HEK293 (cell line): ENCODE data around the gene RABL3.

Source experiments
- ATF2 ChIP-seq: fragments of 450-650 bp; formaldehyde crosslinking; IDR thresholded peaks from 2 replicates; pipeline ENCODE4 v1.5.1; 2016; ENCODE audit warnings: missing biosample characterization, missing genetic modification characterization, low read depth
- PRDM10 ChIP-seq: fragments of 450-650 bp; formaldehyde crosslinking; IDR thresholded peaks from 2 replicates; pipeline ENCODE4 v1.5.1; 2016; ENCODE audit warnings: missing biosample characterization, missing genetic modification characterization
- ZNF488 ChIP-seq: fragments of 450-650 bp; formaldehyde crosslinking; IDR thresholded peaks from 2 replicates; pipeline ENCODE4 v1.5.1; 2016; ENCODE audit warnings: missing biosample characterization, missing genetic modification characterization
- ZNF585B ChIP-seq: fragments of 450-650 bp; formaldehyde crosslinking; IDR thresholded peaks from 2 replicates; pipeline ENCODE4 v1.5.1; 2016; ENCODE audit warnings: missing biosample characterization, missing genetic modification characterization
- ZNF670 ChIP-seq: fragments of 450-650 bp; formaldehyde crosslinking; IDR thresholded peaks from 2 replicates; pipeline ENCODE4 v1.5.1; 2016; ENCODE audit warnings: missing biosample characterization, missing genetic modification characterization, low read depth
- ZNF76 ChIP-seq: fragments of 450-650 bp; formaldehyde crosslinking; IDR thresholded peaks from 2 replicates; pipeline ENCODE4; 2016; ENCODE audit warnings: low read depth, missing biosample characterization, missing genetic modification characterization, borderline replicate concordance
- ZNF776 ChIP-seq: fragments of 450-650 bp; formaldehyde crosslinking; IDR thresholded peaks from 2 replicates; pipeline ENCODE4 v1.5.0; 2017; ENCODE audit warnings: missing biosample characterization, missing genetic modification characterization, borderline replicate concordance
- TF ChIP-seq, protein P1 (sequence below): fragments of 450-650 bp; formaldehyde crosslinking; IDR thresholded peaks from 2 replicates; pipeline ENCODE4 v1.5.1; 2016; ENCODE audit warnings: missing biosample characterization, missing genetic modification characterization
- TF ChIP-seq, protein P2 (sequence below): fragments of 450-650 bp; formaldehyde crosslinking; IDR thresholded peaks from 2 replicates; pipeline ENCODE4 v1.5.1; 2016; ENCODE audit warnings: missing biosample characterization, missing genetic modification characterization

GRCh38 chr3:120650311-120650710 is 92.0 kb downstream of the RABL3 start:
- TF ChIP-seq ATF2 (tag by site-specific recombination) (no peak), ZNF776 (tag by site-specific recombination) (no peak), ZNF585B (tag by site-specific recombination) (no peak), ZNF76 (tag by site-specific recombination) (no peak), ZNF670 (tag by site-specific recombination) (no peak), PRDM10 (no peak), ZNF488 (tag by site-specific recombination) (no peak)
- TF ChIP-seq, protein P1, sequence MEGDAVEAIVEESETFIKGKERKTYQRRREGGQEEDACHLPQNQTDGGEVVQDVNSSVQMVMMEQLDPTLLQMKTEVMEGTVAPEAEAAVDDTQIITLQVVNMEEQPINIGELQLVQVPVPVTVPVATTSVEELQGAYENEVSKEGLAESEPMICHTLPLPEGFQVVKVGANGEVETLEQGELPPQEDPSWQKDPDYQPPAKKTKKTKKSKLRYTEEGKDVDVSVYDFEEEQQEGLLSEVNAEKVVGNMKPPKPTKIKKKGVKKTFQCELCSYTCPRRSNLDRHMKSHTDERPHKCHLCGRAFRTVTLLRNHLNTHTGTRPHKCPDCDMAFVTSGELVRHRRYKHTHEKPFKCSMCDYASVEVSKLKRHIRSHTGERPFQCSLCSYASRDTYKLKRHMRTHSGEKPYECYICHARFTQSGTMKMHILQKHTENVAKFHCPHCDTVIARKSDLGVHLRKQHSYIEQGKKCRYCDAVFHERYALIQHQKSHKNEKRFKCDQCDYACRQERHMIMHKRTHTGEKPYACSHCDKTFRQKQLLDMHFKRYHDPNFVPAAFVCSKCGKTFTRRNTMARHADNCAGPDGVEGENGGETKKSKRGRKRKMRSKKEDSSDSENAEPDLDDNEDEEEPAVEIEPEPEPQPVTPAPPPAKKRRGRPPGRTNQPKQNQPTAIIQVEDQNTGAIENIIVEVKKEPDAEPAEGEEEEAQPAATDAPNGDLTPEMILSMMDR: no peak
- TF ChIP-seq, protein P2, sequence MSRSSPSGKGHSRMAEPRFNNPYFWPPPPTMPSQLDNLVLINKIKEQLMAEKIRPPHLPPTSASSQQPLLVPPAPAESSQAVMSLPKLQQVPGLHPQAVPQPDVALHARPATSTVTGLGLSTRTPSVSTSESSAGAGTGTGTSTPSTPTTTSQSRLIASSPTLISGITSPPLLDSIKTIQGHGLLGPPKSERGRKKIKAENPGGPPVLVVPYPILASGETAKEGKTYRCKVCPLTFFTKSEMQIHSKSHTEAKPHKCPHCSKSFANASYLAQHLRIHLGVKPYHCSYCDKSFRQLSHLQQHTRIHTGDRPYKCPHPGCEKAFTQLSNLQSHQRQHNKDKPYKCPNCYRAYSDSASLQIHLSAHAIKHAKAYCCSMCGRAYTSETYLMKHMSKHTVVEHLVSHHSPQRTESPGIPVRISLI (tag by site-specific recombination): no peak
